ENCODE measurements around the gene PNLIPRP2. TPM values are rescaled to one million over a fixed set of nuclear protein-coding genes. Genes with fewer than 3 reads are reported as not detected.

PNLIPRP2 gene
- total and polyA plus RNA-seq, 2 donors (not counting 1 experiment from before 2014, with no cell fraction given) = not detected

- Histone ChIP-seq H3K79me2 (ENCODE audit: control insufficient read depth, insufficient read depth, low read length) (no peaks in the 10 kb centered on the region), H3K4me3 (replicated peaks in 1 of 4; ENCODE audit: control extremely low read depth in 1 of 4, insufficient read depth in 1 of 4, low read depth in 3 of 4, low read length in 4 of 4) (no peak overlapping the region), H3K36me3 (ENCODE audit: control insufficient read depth, insufficient read depth, low read length) (no peaks in the 10 kb centered on the region), H3K9me3 (ENCODE audit: control insufficient read depth, insufficient read depth, low read depth, low read length) (no peaks in the 10 kb centered on the region), H2AFZ (ENCODE audit: low read length) (no peak overlapping the region), H4K20me1 (ENCODE audit: control insufficient read depth, extremely low read depth, insufficient read depth, low read length) (no peaks in the 10 kb centered on the region), H3K4me1 (ENCODE audit: control insufficient read depth, extremely low read depth, insufficient read depth, low read length) (no peaks in the 10 kb centered on the region), H3K27me3 (ENCODE audit: control insufficient read depth, insufficient read depth, low read length) (no peaks in the 10 kb centered on the region), H3K9ac (ENCODE audit: insufficient read depth, low read length) (no peak overlapping the region), H3K27ac (ENCODE audit: insufficient read depth, low read length) (no peak overlapping the region), H3K4me2 (ENCODE audit: extremely low read depth, insufficient read depth, low read length) (no peak overlapping the region)
- no peak for DNase-seq (ENCODE audit: low read depth in 2 of 2)
- TF ChIP-seq CTCF (conservative IDR thresholded peaks at IDR 0.05 in 1 of 2, IDR thresholded peaks at IDR 0.05 in 1 of 2; ENCODE audit: low read depth in 1 of 2, low read length in 2 of 2) (no peak), EZH2 (IDR thresholded peaks at IDR 0.05; ENCODE audit: low read length, missing control alignments) (no peak)
These were observed 8.6 kb downstream of the PNLIPRP2 start for GRCh38 chr10:116629340-116629739.

GRCh38 chr10:116630020-116630419, 9.3 kb downstream of the PNLIPRP2 start:
- no peak for TF ChIP-seq EZH2 (IDR thresholded peaks at IDR 0.05; ENCODE audit: low read length, missing control alignments)

GRCh38 chr10:116631871-116632295, 11.1 kb downstream of the PNLIPRP2 start:
- Histone ChIP-seq H3K9ac (ENCODE audit: insufficient read depth, low read length) (no peak overlapping the region), H2AFZ (ENCODE audit: low read length) (no peak overlapping the region), H3K27me3 (ENCODE audit: control insufficient read depth, insufficient read depth, low read length) (no peaks in the 10 kb centered on the region), H3K79me2 (ENCODE audit: control insufficient read depth, insufficient read depth, low read length) (no peaks in the 10 kb centered on the region), H3K9me3 (ENCODE audit: control insufficient read depth, insufficient read depth, low read depth, low read length) (no peaks in the 10 kb centered on the region), H3K4me1 (ENCODE audit: control insufficient read depth, extremely low read depth, insufficient read depth, low read length) (no peaks in the 10 kb centered on the region), H4K20me1 (ENCODE audit: control insufficient read depth, extremely low read depth, insufficient read depth, low read length) (no peaks in the 10 kb centered on the region), H3K4me3 (replicated peaks in 1 of 4; ENCODE audit: control extremely low read depth in 1 of 4, insufficient read depth in 1 of 4, low read depth in 3 of 4, low read length in 4 of 4) (no peak overlapping the region), H3K4me2 (ENCODE audit: extremely low read depth, insufficient read depth, low read length) (no peak overlapping the region), H3K27ac (ENCODE audit: insufficient read depth, low read length) (no peak overlapping the region), H3K36me3 (ENCODE audit: control insufficient read depth, insufficient read depth, low read length) (no peaks in the 10 kb centered on the region)
- no peak for TF ChIP-seq CTCF (conservative IDR thresholded peaks at IDR 0.05 in 1 of 2, IDR thresholded peaks at IDR 0.05 in 1 of 2; ENCODE audit: low read depth in 1 of 2, low read length in 2 of 2)
- no peak for TF ChIP-seq EZH2 (IDR thresholded peaks at IDR 0.05; ENCODE audit: low read length, missing control alignments)
- no peak for DNase-seq (ENCODE audit: low read depth in 2 of 2)

More at GRCh38 chr10:116630020-116630419, 9.3 kb downstream of the PNLIPRP2 start:
- no peak overlapping the region for H2AFZ ChIP-seq (ENCODE audit: low read length)
- no peaks in the 10 kb centered on the region for H4K20me1 ChIP-seq (ENCODE audit: control insufficient read depth, extremely low read depth, insufficient read depth, low read length)
- no peaks in the 10 kb centered on the region for H3K27me3 ChIP-seq (ENCODE audit: control insufficient read depth, insufficient read depth, low read length)
- H3K36me3 ChIP-seq (ENCODE audit: control insufficient read depth, insufficient read depth, low read length) = no peaks in the 10 kb centered on the region
- H3K4me1 ChIP-seq (ENCODE audit: control insufficient read depth, extremely low read depth, insufficient read depth, low read length) = no peaks in the 10 kb centered on the region
- no peak overlapping the region for H3K4me3 ChIP-seq (replicated peaks in 1 of 4; ENCODE audit: control extremely low read depth in 1 of 4, insufficient read depth in 1 of 4, low read depth in 3 of 4, low read length in 4 of 4)
- no peak overlapping the region for H3K27ac ChIP-seq (ENCODE audit: insufficient read depth, low read length)
- H3K9me3 ChIP-seq (ENCODE audit: control insufficient read depth, insufficient read depth, low read depth, low read length) = no peaks in the 10 kb centered on the region
- DNase-seq (ENCODE audit: low read depth in 2 of 2) = no peak
- H3K79me2 ChIP-seq (ENCODE audit: control insufficient read depth, insufficient read depth, low read length) = no peaks in the 10 kb centered on the region
- no peak overlapping the region for H3K4me2 ChIP-seq (ENCODE audit: extremely low read depth, insufficient read depth, low read length)
- H3K9ac ChIP-seq (ENCODE audit: insufficient read depth, low read length) = no peak overlapping the region

All from fibroblast of lung (primary cell).